Measurements from ENCODE around the gene MS4A1. TPM values are rescaled to one million over a fixed set of nuclear protein-coding genes. Genes with fewer than 3 reads are reported as not detected.

MS4A1 gene
- total and polyA plus RNA-seq, 3 donors from 2014 or later, result 0.43 to 4.0 (median 2.8) TPM

- no peak for TF ChIP-seq POLR2A (IDR thresholded peaks at IDR 0.05)
- no peak for TF ChIP-seq CTCF (IDR thresholded peaks at IDR 0.05)
- H3K36me3 ChIP-seq (ENCODE audit: low read depth, missing control alignments), result no peaks in the 10 kb centered on the region
- no peak overlapping the region for H3K4me3 ChIP-seq
- no peak overlapping the region for H3K27ac ChIP-seq
- no peaks in the 10 kb centered on the region for H3K27me3 ChIP-seq
- no peak for DNase-seq
- H3K4me1 ChIP-seq, result no peaks in the 10 kb centered on the region
- WGBS, 2 donors, result 50 to 69% methylated on average over 2 of the region's 2 CpGs
- no peaks in the 10 kb centered on the region for H3K9me3 ChIP-seq
- intact Hi-C loops (cut with DNase I; ENCODE audit: low total_unique reads), result no loop called here
Measured at GRCh38 chr11:60513496-60514460, 58.1 kb downstream of the MS4A1 start.

GRCh38 chr11:60515144-60515855, 59.7 kb downstream of the MS4A1 start, which contains the start of gene MS4A13:
MS4A13 (plus strand) TSS chr11:60515392; CDS start chr11:60518084, 2,692 bp downstream.
- WGBS, 2 donors, result 77 to 78% methylated on average over 29 of the region's 29 CpGs
- no peak for TF ChIP-seq CTCF (IDR thresholded peaks at IDR 0.05)
- TF ChIP-seq POLR2A (IDR thresholded peaks at IDR 0.05), result no peak
- Histone ChIP-seq H3K27me3 (no peaks in the 10 kb centered on the region), H3K27ac (no peak within 1 kb of the TSS), H3K9me3 (no peaks in the 10 kb centered on the region), H3K36me3 (ENCODE audit: low read depth, missing control alignments) (no peaks in the 10 kb centered on the region), H3K4me1 (no peaks in the 10 kb centered on the region), H3K4me3 (peak within 1 kb of the TSS; percentile 3 to 39)
- peak; percentile 66 for DNase-seq
- intact Hi-C loops (cut with DNase I; ENCODE audit: low total_unique reads), result no loop called here

Other genes starting within 250 kb of the MS4A1 start
- gene MS4A4E, start 212.7 kb upstream of the MS4A1 start, total RNA-seq, result 1 to 10 TPM; 3.8 to 4.6 TPM
- 1.3 TPM for gene MS4A4E, start 212.7 kb upstream of the MS4A1 start, polyA plus RNA-seq (ENCODE audit: insufficient read depth, low read depth, low replicate concordance)
- 10 to 100 TPM in 1 of 2 donors, 1 to 10 TPM in 1; 2.0 to 11.0 TPM for gene MS4A4A, start 175.2 kb upstream of the MS4A1 start, total RNA-seq
- 11.4 TPM for gene MS4A4A, start 175.2 kb upstream of the MS4A1 start, polyA plus RNA-seq (ENCODE audit: insufficient read depth, low read depth, low replicate concordance)
- gene MS4A6E, start 128.6 kb upstream of the MS4A1 start, total RNA-seq, result 10 to 100 TPM; 31.4 to 75.4 TPM
- gene MS4A6E, start 128.6 kb upstream of the MS4A1 start, polyA plus RNA-seq (ENCODE audit: insufficient read depth, low read depth, low replicate concordance), result 167 TPM
- 10 to 100 TPM in 1 of 2 donors, 1 to 10 TPM in 1; 5.7 to 11.9 TPM for gene MS4A7, start 77.3 kb upstream of the MS4A1 start, total RNA-seq
- gene MS4A7, start 77.3 kb upstream of the MS4A1 start, polyA plus RNA-seq (ENCODE audit: insufficient read depth, low read depth, low replicate concordance), result 8.9 TPM
- gene MS4A14, start 59.4 kb upstream of the MS4A1 start, total RNA-seq, result 100 to 1,000 TPM in 1 of 2 donors, 10 to 100 TPM in 1; 32.7 to 154 TPM
- 127 TPM for gene MS4A14, start 59.4 kb upstream of the MS4A1 start, polyA plus RNA-seq (ENCODE audit: insufficient read depth, low read depth, low replicate concordance)
- 10 to 100 TPM; 17.9 to 48.1 TPM for gene MS4A5, start 26.3 kb upstream of the MS4A1 start, total RNA-seq
- 71.6 TPM for gene MS4A5, start 26.3 kb upstream of the MS4A1 start, polyA plus RNA-seq (ENCODE audit: insufficient read depth, low read depth, low replicate concordance)
- gene MS4A12, start 36.9 kb downstream of the MS4A1 start, total RNA-seq, result under 1 TPM; 0.71 to 0.74 TPM
- 0.33 TPM for gene MS4A12, start 36.9 kb downstream of the MS4A1 start, polyA plus RNA-seq (ENCODE audit: insufficient read depth, low read depth, low replicate concordance)
- under 1 TPM in 1 of 2 donors, not detected in 1; 0.55 TPM for gene MS4A13, start 59.5 kb downstream of the MS4A1 start, total RNA-seq
- gene MS4A13, start 59.5 kb downstream of the MS4A1 start, polyA plus RNA-seq (ENCODE audit: insufficient read depth, low read depth, low replicate concordance), result 7.0 TPM
- gene MS4A8, start 243.8 kb downstream of the MS4A1 start, total RNA-seq, result under 1 TPM; 0.31 to 0.43 TPM
- 3.3 TPM for gene MS4A8, start 243.8 kb downstream of the MS4A1 start, polyA plus RNA-seq (ENCODE audit: insufficient read depth, low read depth, low replicate concordance)

Data from testis (tissue), 3 donors.